HepG2 (cell line): ENCODE data around the gene PLG. TPM values are rescaled to one million over a fixed set of nuclear protein-coding genes. Genes with fewer than 3 reads are reported as not detected.
"Not testable (repeated sequence)": the region's sequence is repeated elsewhere in the genome, so short reads cannot be mapped to it uniquely, and the experiment has no call there.

Experiments
- ATAC-seq: fragments of 200-7000 bp; cut with Tn5 transposase; 3 replicates; pipeline ENCODE4 v1.9.1; 2020; ENCODE audit warnings: mild to moderate bottlenecking, moderate library complexity
- Bru-seq: library from RNA; stranded (reverse); fragments of 400-500 nt; gene quantifications from one replicate; lab custom pipeline; 2021; lab: Mats Ljungman, UMichigan
- BruChase-seq, 2 experiments: library from RNA; stranded (reverse); fragments of 400-500 nt; gene quantifications; one replicate each; lab custom pipeline; 2021; lab: Mats Ljungman, UMichigan
- BruUV-seq: library from RNA; stranded (reverse); fragments of 400-500 nt; replicated peaks from 2 replicates; lab custom pipeline; 2021; lab: Mats Ljungman, UMichigan
- CTCF ChIA-PET: fragments of 300-600 bp; formaldehyde crosslinking; extraction: SDS; loops from one replicate; lab custom pipeline; 2021; ENCODE audit warnings: low total read pairs, inconsistent platforms, low intra/inter-chr PET ratio; lab: Yijun Ruan, JAX
- POLR2A ChIA-PET: fragments of 350-600 bp; sonication (Branson Sonifier 250); formaldehyde crosslinking; loops from one replicate; lab custom pipeline; 2020; ENCODE audit warnings: antibody characterized with exemption, inconsistent platforms; lab: Yijun Ruan, JAX
- DNase-seq: peaks from one replicate; pipeline ENCODE4 v3.0.0-alpha.2; 2015; ENCODE audit warnings: low spot score
- FAIRE-seq: peaks from 3 replicates; lab custom pipeline; 2011; peaks lifted over from hg19 to GRCh38; lab: Jason Lieb, UNC
- H2AFZ ChIP-seq: one replicate; pipeline ENCODE4 v1.6.1; 2011; ENCODE audit warnings: low read length, inconsistent platforms
- H3K27ac ChIP-seq: fragments of 300-600 bp; 3 replicates; pipeline ENCODE4 v1.8.0; 2011; ENCODE audit warnings: mixed run types, mild to moderate bottlenecking, mixed read lengths, low read length, inconsistent platforms; ENCODE audit not compliant: insufficient read depth; ENCODE audit errors: extremely low read length
- H3K27me3 ChIP-seq, 2 experiments: fragments of 200-600 bp in 1 of 2; 2 replicates in 1 of 2; 3 replicates in 1 of 2; pipeline versions ENCODE4 v1.6.0 to v1.8.0; 2011; ENCODE audit warnings: low read length in 2 of 2, mild to moderate bottlenecking in 2 of 2, moderate library complexity in 2 of 2, inconsistent platforms in 1 of 2; ENCODE audit not compliant: insufficient read depth in 2 of 2, control insufficient read depth in 1 of 2
- H3K36me3 ChIP-seq, 2 experiments: fragments of 200-600 bp in 1 of 2; replicated peaks in 1 of 2; 2 replicates in 1 of 2; 3 replicates in 1 of 2; pipeline versions ENCODE4 v1.5.1 to v1.8.0; 2011; ENCODE audit warnings: low read length in 2 of 2, inconsistent platforms in 1 of 2; ENCODE audit not compliant: insufficient read depth in 2 of 2, control insufficient read depth in 1 of 2
- H3K4me1 ChIP-seq: 2 replicates; pipeline ENCODE4 v1.5.1; 2012; ENCODE audit warnings: low read length, inconsistent platforms; ENCODE audit not compliant: insufficient read depth
- H3K4me2 ChIP-seq: 2 replicates; pipeline ENCODE4 v1.6.0; 2011; ENCODE audit warnings: low read depth, low read length, inconsistent platforms
- H3K4me3 ChIP-seq, 3 experiments: fragments of 200-600 bp in 1 of 3; sonication (generic), shearing (Covaris generic) in 1 of 3; replicated peaks in 1 of 3; 2 replicates each; pipeline ENCODE4 v1.5.1; 2011 to 2016; ENCODE audit warnings: low read length in 3 of 3, inconsistent platforms in 2 of 3, low read depth in 2 of 3, mild to moderate bottlenecking in 2 of 3, control low read depth in 1 of 3, mixed read lengths in 1 of 3; ENCODE audit not compliant: insufficient read depth in 1 of 3
- H3K79me2 ChIP-seq: one replicate; pipeline ENCODE4 v1.6.1; 2011; ENCODE audit warnings: low read length, inconsistent platforms; ENCODE audit not compliant: insufficient read depth
- H3K9ac ChIP-seq: 2 replicates; pipeline ENCODE4 v1.6.0; 2011; ENCODE audit warnings: mild to moderate bottlenecking, low read depth, low read length, inconsistent platforms; ENCODE audit not compliant: insufficient read depth
- H3K9me3 ChIP-seq: 2 replicates; pipeline ENCODE4 v1.5.1; 2012; ENCODE audit warnings: mild to moderate bottlenecking, low read length
- H4K20me1 ChIP-seq: 2 replicates; pipeline ENCODE4 v1.6.0; 2011; ENCODE audit warnings: inconsistent platforms, mild to moderate bottlenecking, low read length, moderate library complexity; ENCODE audit not compliant: insufficient read depth
- POLR2AphosphoS5 ChIP-seq: IDR thresholded peaks from 2 replicates; pipeline ENCODE4 v1.6.1; 2012; ENCODE audit warnings: low read depth, low read length
- whole genome bisulfite sequencing: methylation state at CpG from one replicate; pipeline ENCODE4 v1.1.6; 2017; ENCODE audit warnings: low lambda C conversion rate; 5-methylcytosine and 5-hydroxymethylcytosine counted together
- in situ Hi-C: cut with HindIII; loops from 2 replicates; pipeline ENCODE4 v1.10.0; 2017; ENCODE audit warnings: low pct_unique_long_range_greater_than_20kb; ENCODE audit not compliant: extremely low pct_ligation_motif_present
- intact Hi-C: fragments of 100-400 bp; cut with micrococcal nuclease; formaldehyde crosslinking; loops from one replicate; pipeline ENCODE4 v1.10.0; 2022; ENCODE audit not compliant: unreplicated experiment
- long read RNA-seq, 2 experiments: library from RNA in 1 of 2; library from polyadenylated mRNA in 1 of 2; stranded (forward) in 1 of 2; unstranded in 1 of 2; transcript quantifications; one replicate each; pipeline ENCODE4 v2.0.0, GENCODE V29; 2019 to 2022
- polyA minus RNA-seq, 3 experiments: library from RNA; depleted of rRNA, polyadenylated mRNA; stranded (reverse); fragments of >200 nt; gene quantifications; 2 replicates each; pipeline ENCODE4 v1.2.3, GENCODE V29; 2011; ENCODE audit warnings: low replicate concordance in 1 of 3
- polyA plus RNA-seq, 8 experiments: library from polyadenylated mRNA; depleted of rRNA in 3 of 8; stranded (reverse) in 7 of 8; unstranded in 1 of 8; fragments of >200 nt; fragmentation: Illumina TruSeq in 4 of 8; extraction: Trizol in 4 of 8; gene quantifications; 2 replicates each; pipeline versions ENCODE4 v1.2.1 to v1.2.3, GENCODE V29; 2011 to 2016; ENCODE audit warnings: low read depth in 4 of 8, missing spikeins in 1 of 8, mixed read lengths in 1 of 8; ENCODE audit not compliant: insufficient read depth in 1 of 8
- total RNA-seq, 5 experiments: library from RNA; depleted of rRNA; stranded (reverse); fragments of >200 nt; fragmentation: Illumina TruSeq; extraction: Trizol; gene quantifications; 2 replicates each; pipeline ENCODE4 v1.2.3, GENCODE V29; 2016; ENCODE audit warnings: low read depth in 1 of 5

PLG gene
- total RNA-seq (2016; rRNA removed; fragmentation: Illumina TruSeq; extraction: Trizol) (3.9 and 10.7 TPM in 2 replicates), polyA plus RNA-seq (2011; rRNA removed) (1.7 and 5.7 TPM in 2 replicates), polyA minus RNA-seq (2011; rRNA and poly(A)+ RNA removed; ENCODE audit: low replicate concordance) (1.7 TPM in 1 of 2 replicates, not detected in the other), Bru-seq, nascent RNA (percentile 26 among the genes with signal in this experiment), BruChase-seq, experiment 1, labeled RNA remaining after a 6-hour chase (percentile 21 among the genes with signal in this experiment), BruChase-seq, experiment 2, labeled RNA remaining after a 2-hour chase (percentile 23 among the genes with signal in this experiment)
- 0.51 and 1.9 TPM in 2 replicates for total RNA-seq (2016; cell fraction: cytosol; rRNA removed; fragmentation: Illumina TruSeq; extraction: Trizol; ENCODE audit: low read depth)
- 4.4 and 9.6 TPM in 2 replicates for total RNA-seq (2016; cell fraction: insoluble cytoplasmic fraction; rRNA removed; fragmentation: Illumina TruSeq; extraction: Trizol)
- total RNA-seq (2016; cell fraction: membrane; rRNA removed; fragmentation: Illumina TruSeq; extraction: Trizol) = 1.3 and 2.2 TPM in 2 replicates
- 6.5 and 9.4 TPM in 2 replicates for total RNA-seq (2016; cell fraction: nucleus; rRNA removed; fragmentation: Illumina TruSeq; extraction: Trizol)
- 0.83 and 2.5 TPM in 2 replicates for polyA plus RNA-seq (2011; cell fraction: cytosol; rRNA removed)
- polyA plus RNA-seq (2011; cell fraction: nucleus; rRNA removed) = 1.8 and 4.6 TPM in 2 replicates
- polyA plus RNA-seq (2012) = 28.1 and 198 TPM in 2 replicates
- polyA plus RNA-seq (2016; cell fraction: cytosol; fragmentation: Illumina TruSeq; extraction: Trizol; ENCODE audit: low read depth) = 0.25 and 0.66 TPM in 2 replicates
- 4.9 TPM in 2 replicates for polyA plus RNA-seq (2016; cell fraction: insoluble cytoplasmic fraction; fragmentation: Illumina TruSeq; extraction: Trizol; ENCODE audit: low read depth)
- polyA plus RNA-seq (2016; cell fraction: membrane; fragmentation: Illumina TruSeq; extraction: Trizol; ENCODE audit: low read depth) = 0.73 and 1.2 TPM in 2 replicates
- 10.2 and 10.7 TPM in 2 replicates for polyA plus RNA-seq (2016; cell fraction: nucleus; fragmentation: Illumina TruSeq; extraction: Trizol; ENCODE audit: insufficient read depth, low read depth)
- polyA minus RNA-seq (2011; cell fraction: cytosol; rRNA and poly(A)+ RNA removed) = 1.8 TPM in 2 replicates
- 1.8 and 6.1 TPM in 2 replicates for polyA minus RNA-seq (2011; cell fraction: nucleus; rRNA and poly(A)+ RNA removed)
- long read RNA-seq, experiment 1, transcript PLG-202 (19 exons, 2,741 nt) = major isoform, 9 of 16 reads
- long read RNA-seq, experiment 1, partial matches to known transcripts = 4 of 16 reads
- long read RNA-seq, experiment 1, other reads (novel, unspliced or antisense) = 3 of 16 reads
- long read RNA-seq, experiment 2, partial matches to known transcripts = 1 of 5 reads
- long read RNA-seq, experiment 2, other reads (novel, unspliced or antisense) = 1 of 5 reads

- WGBS = 14% methylated on average over 6 of the region's 6 CpGs
- H3K9me3 ChIP-seq, BruUV-seq, POLR2A ChIA-PET, H2AFZ ChIP-seq, DNase-seq, intact Hi-C loops, H4K20me1 ChIP-seq, CTCF ChIA-PET, H3K9ac ChIP-seq, H3K79me2 ChIP-seq, H3K4me3 ChIP-seq, H3K27me3 ChIP-seq, in situ Hi-C loops, H3K36me3 ChIP-seq, ATAC-seq, FAIRE-seq: not testable (repeated sequence)
- 0 out of 2 replicates have a peak within 1 kb of the TSS, but pooled peaks have one; percentile 3 for H3K4me2 ChIP-seq
- TF ChIP-seq POLR2AphosphoS5 = peak; percentile 26; the same call in 1 of the 2 replicates
- peak within 1 kb of the TSS; percentile 45 for H3K27ac ChIP-seq
- peaks cover 67% of the 10 kb centered on the region for H3K4me1 ChIP-seq
Measured at GRCh38 chr6:160701918-160702680, at the start of gene PLG. Gene PLG (plus strand): TSS chr6:160702244. CDS start chr6:160702305, 61 bp downstream.
